ENCODE data around the gene SLC13A5. TPM values are rescaled to one million over a fixed set of nuclear protein-coding genes. Genes with fewer than 3 reads are reported as not detected.

SLC13A5 gene
- total RNA-seq: 1 to 10 TPM in 2 of 4 donors, under 1 TPM in 2; 0.29 to 2.3 (median 1.3) TPM

- intact Hi-C loops (cut with DNase I): no loop called here
- TF ChIP-seq POLR2A (IDR thresholded peaks at IDR 0.05): no peak
- peak in 2 of 6 experiments; percentile 8 to 49 for TF ChIP-seq CTCF (IDR thresholded peaks at IDR 0.05)
- Histone ChIP-seq H3K9me3 (peaks cover 0 to 10% (median 0%) of the 10 kb centered on the region in 3 donors), H3K36me3 (no peaks in the 10 kb centered on the region), H3K4me3 (peak within 1 kb of the TSS; percentile 8 to 57 (median 34)), H3K27ac (peak within 1 kb of the TSS in 3 of 4 donors; percentile 62 to 78 (median 68)), H3K4me1 (peaks cover 12 to 37% (median 21%) of the 10 kb centered on the region in 3 donors), H3K27me3 (peaks cover 0 to 47% (median 3%) of the 10 kb centered on the region in 4 donors)
- WGBS, 2 donors: 5 to 11% methylated on average over 31 to 54 of the region's 71 CpGs
- DNase-seq: no peak
These were observed at the start of gene SLC13A5 for GRCh38 chr17:6713130-6713917. TSS of gene SLC13A5 (minus strand) at chr17:6713369. CDS start at chr17:6713333, 36 bp downstream.

GRCh38 chr17:6761779-6762178 lies 48.6 kb upstream of the SLC13A5 start:
- no peak overlapping the region for H3K27ac ChIP-seq
- no peak for DNase-seq
- TF ChIP-seq POLR2A (IDR thresholded peaks at IDR 0.05): no peak
- intact Hi-C loops (cut with DNase I): no loop called here
- 72 to 98% methylated on average over 3 to 4 of the region's 8 CpGs for WGBS, 2 donors
- H3K9me3 ChIP-seq: no peaks in the 10 kb centered on the region
- no peaks in the 10 kb centered on the region for H3K27me3 ChIP-seq
- H3K36me3 ChIP-seq: peaks cover 0 to 91% (median 32%) of the 10 kb centered on the region in 3 donors
- H3K4me3 ChIP-seq: no peak overlapping the region
- peaks cover 6 to 17% (median 13%) of the 10 kb centered on the region in 3 donors for H3K4me1 ChIP-seq

GRCh38 chr17:6757747-6758146 lies 44.6 kb upstream of the SLC13A5 start:
- WGBS, 2 donors: 88 to 100% methylated on average over 1 to 2 of the region's 2 CpGs
- intact Hi-C loops (cut with DNase I): no loop called here
- Histone ChIP-seq H3K4me1 (peaks cover 21 to 53% (median 26%) of the 10 kb centered on the region in 3 donors), H3K4me3 (no peak overlapping the region), H3K36me3 (peaks cover 0 to 50% (median 16%) of the 10 kb centered on the region in 3 donors), H3K27me3 (no peaks in the 10 kb centered on the region), H3K9me3 (no peaks in the 10 kb centered on the region), H3K27ac (peak overlapping the region in 1 of 4 donors; percentile 91)
- DNase-seq: no peak
- no peak for TF ChIP-seq POLR2A (IDR thresholded peaks at IDR 0.05)
- no peak for TF ChIP-seq CTCF (IDR thresholded peaks at IDR 0.05)

- no peaks in the 10 kb centered on the region for H3K9me3 ChIP-seq
- no peak for DNase-seq
- intact Hi-C loops (cut with DNase I): no loop called here
- H3K4me3 ChIP-seq: peak overlapping the region; percentile 34 to 78 (median 54)
- peak overlapping the region; percentile 80 to 94 (median 89) for H3K27ac ChIP-seq
- no peak for TF ChIP-seq CTCF (IDR thresholded peaks at IDR 0.05)
- TF ChIP-seq POLR2A (IDR thresholded peaks at IDR 0.05): no peak
- peaks cover 0 to 38% (median 8%) of the 10 kb centered on the region in 3 donors for H3K36me3 ChIP-seq
- H3K27me3 ChIP-seq: no peaks in the 10 kb centered on the region
- peaks cover 21 to 65% (median 26%) of the 10 kb centered on the region in 3 donors for H3K4me1 ChIP-seq
- 11 to 37% methylated on average over 5 to 6 of the region's 13 CpGs for WGBS, 2 donors
These were observed 43.4 kb upstream of the SLC13A5 start for GRCh38 chr17:6756425-6757031.

GRCh38 chr17:6755731-6756184 lies 42.6 kb upstream of the SLC13A5 start, which contains the start of gene XAF1:
TSS of gene XAF1 (plus strand) at chr17:6756046. CDS start at chr17:6756079, 33 bp downstream.
- peak within 1 kb of the TSS; percentile 80 to 94 (median 89) for H3K27ac ChIP-seq
- intact Hi-C loops (cut with DNase I): no loop called here
- TF ChIP-seq POLR2A (IDR thresholded peaks at IDR 0.05): peak in 1 of 4 donors; percentile 35
- no peak for TF ChIP-seq CTCF (IDR thresholded peaks at IDR 0.05)
- H3K9me3 ChIP-seq: no peaks in the 10 kb centered on the region
- H3K36me3 ChIP-seq: peaks cover 0 to 30% (median 5%) of the 10 kb centered on the region in 3 donors
- no peak for DNase-seq
- H3K4me3 ChIP-seq: peak within 1 kb of the TSS; percentile 34 to 78 (median 54)
- H3K4me1 ChIP-seq: peaks cover 21 to 65% (median 26%) of the 10 kb centered on the region in 3 donors
- no peaks in the 10 kb centered on the region for H3K27me3 ChIP-seq
- WGBS, 2 donors: 0 to 6% methylated on average over 5 to 11 of the region's 14 CpGs
